Ishikawa (cell line): ENCODE results near the gene PTGS1.

ENCODE experiments used
- CREB1 ChIP-seq: IDR thresholded peaks from 2 replicates; pipeline ENCODE4 v1.6.1; 2012; ENCODE audit warnings: low read depth
- EGR1 ChIP-seq: IDR thresholded peaks from 2 replicates; pipeline ENCODE4 v1.6.1; 2012
- EP300 ChIP-seq: IDR thresholded peaks from 2 replicates; pipeline ENCODE4 v1.6.1; 2012; ENCODE audit warnings: borderline replicate concordance
- FOXM1 ChIP-seq: IDR thresholded peaks from 2 replicates; pipeline ENCODE4 v1.6.1; 2012; ENCODE audit warnings: low read depth, borderline replicate concordance
- MAX ChIP-seq: IDR thresholded peaks from 2 replicates; pipeline ENCODE4 v1.6.1; 2012
- TAF1 ChIP-seq: IDR thresholded peaks from 2 replicates; pipeline ENCODE4 v1.6.1; 2012; ENCODE audit warnings: low read depth, mild to moderate bottlenecking
- TCF12 ChIP-seq: IDR thresholded peaks from 2 replicates; pipeline ENCODE4 v1.6.1; 2012; ENCODE audit warnings: low read depth
- TEAD4 ChIP-seq: IDR thresholded peaks from 2 replicates; pipeline ENCODE4 v1.6.1; 2012

- no peak for TF ChIP-seq TCF12
- TF ChIP-seq EP300: no peak
- TF ChIP-seq TAF1: no peak
- TF ChIP-seq EGR1: no peak
- TF ChIP-seq CREB1: no peak
- TF ChIP-seq MAX: no peak
- TF ChIP-seq TEAD4: no peak
- no peak for TF ChIP-seq FOXM1
Measured at GRCh38 chr9:122336866-122337555, 33.8 kb upstream of the PTGS1 start.
